Spleen (tissue), 11 donors: ENCODE results near the gene ST6GALNAC1. TPM values are rescaled to one million over a fixed set of nuclear protein-coding genes. Genes with fewer than 3 reads are reported as not detected.

ENCODE experiments used
- DNase-seq: peaks from one replicate; pipeline ENCODE4 v3.0.0-alpha.2; 2020
- H3K27ac ChIP-seq, 8 donors: fragments of 200-600 bp; sonication (generic) in 7 of 8; 1 replicate in 4 of 8; 2 replicates in 4 of 8; pipeline versions ENCODE4 v1.5.0 to v1.8.0; 2016 to 2021; ENCODE audit warnings: inconsistent platforms in 4 of 8, mild to moderate bottlenecking in 4 of 8, moderate library complexity in 1 of 8
- H3K27me3 ChIP-seq, 7 donors: fragments of 200-600 bp; sonication (generic) in 6 of 7; replicated peaks in 1 of 7; 1 replicate in 4 of 7; 2 replicates in 3 of 7; pipeline versions ENCODE4 v1.5.0 to v1.8.0; 2016 to 2021; ENCODE audit warnings: inconsistent platforms in 3 of 7, mild to moderate bottlenecking in 1 of 7
- H3K36me3 ChIP-seq, 6 donors: fragments of 200-600 bp; sonication (generic) in 5 of 6; 1 replicate in 4 of 6; 2 replicates in 2 of 6; pipeline versions ENCODE4 v1.5.0 to v1.8.0; 2016 to 2021; ENCODE audit warnings: inconsistent platforms in 2 of 6
- H3K4me1 ChIP-seq, 6 donors: fragments of 200-600 bp; sonication (generic) in 5 of 6; 1 replicate in 3 of 6; 2 replicates in 3 of 6; pipeline versions ENCODE4 v1.5.0 to v1.8.0; 2016 to 2021; ENCODE audit warnings: inconsistent platforms in 3 of 6
- H3K4me3 ChIP-seq, 8 donors: fragments of 200-600 bp; sonication (generic) in 7 of 8; 1 replicate in 4 of 8; 2 replicates in 4 of 8; pipeline versions ENCODE4 v1.5.0 to v1.8.0; 2016 to 2021; ENCODE audit warnings: inconsistent platforms in 4 of 8, mild to moderate bottlenecking in 4 of 8, moderate library complexity in 2 of 8
- H3K9me3 ChIP-seq, 8 donors: fragments of 200-600 bp; sonication (generic) in 7 of 8; 1 replicate in 4 of 8; 2 replicates in 4 of 8; pipeline versions ENCODE4 v1.5.0 to v1.8.0; 2016 to 2021; ENCODE audit warnings: inconsistent platforms in 4 of 8
- CTCF ChIP-seq, 11 experiments: fragments of 200-600 bp in 7 of 11; fragments of 450-650 bp in 4 of 11; sonication (generic) in 4 of 11; IDR thresholded peaks in 8 of 11; conservative IDR thresholded peaks in 3 of 11; 1 replicate in 7 of 11; 2 replicates in 4 of 11; pipeline versions ENCODE4 v1.4.0 to v1.8.0; 2016 to 2021; ENCODE audit warnings: antibody characterized with exemption in 11 of 11, inconsistent platforms in 4 of 11, mild to moderate bottlenecking in 1 of 11
- POLR2A ChIP-seq, 3 donors: fragments of 450-650 bp; IDR thresholded peaks; one replicate each; pipeline ENCODE4 v1.5.1; 2017; ENCODE audit warnings: antibody characterized with exemption in 3 of 3, mild to moderate bottlenecking in 1 of 3
- POLR2AphosphoS5 ChIP-seq, 3 donors: sonication (generic); formaldehyde crosslinking; IDR thresholded peaks; one replicate each; pipeline ENCODE4 v1.5.1; 2017; ENCODE audit warnings: antibody characterized with exemption in 3 of 3
- WGBS, 5 donors: extraction: QIAGEN DNeasy Blood & Tissue Kit in 3 of 5; methylation state at CpG; one replicate each; pipeline versions ENCODE4 v1.1.5 to v1.1.7; 2013 to 2018; 5-methylcytosine and 5-hydroxymethylcytosine counted together
- intact Hi-C: fragments of 100-400 bp; cut with DNase I; formaldehyde crosslinking; loops from one replicate; pipeline ENCODE4 v1.15.0; 2023; ENCODE audit warnings: low total_unique reads
- polyA plus RNA-seq, 3 donors: library from polyadenylated mRNA; stranded (reverse); fragments of 200-250 nt; gene quantifications; one replicate each; pipeline ENCODE4 v1.2.1, GENCODE V29; 2013
- small RNA-seq, 4 donors: library from RNA; depleted of rRNA; stranded (forward); fragments of <200 nt; gene quantifications; one replicate each; pipeline ENCODE3, GENCODE V24; 2016
- total RNA-seq, 7 donors: library from RNA; depleted of rRNA in 3 of 7; stranded (reverse); fragments of >200 nt in 3 of 7; fragmentation: NEBNext Ultra II Directional in 4 of 7; extraction: Animal tissue kit (Norgen Biotek cat#: 25700) in 4 of 7; gene quantifications; one replicate each; pipeline versions ENCODE4 v1.1.0 to v1.2.1, GENCODE V29; 2016 to 2021
- donor health status: healthy with polysubstance abuse.
- donor health status: DM: no; HTN: no; CAD: no; lungs with moderate emphysema.
- donor health status: DM: no; HTN: no; CAD: no.
- donor health status: Bipolar disorder and iron deficiency.
- donor health status: healthy.
- donor health status: DM: no; HTN: no; CAD: no.
- donor health status: DM: yes; HTN: yes; CAD: no.

The ST6GALNAC1 gene
- total and polyA plus RNA-seq, 10 donors = 2.3 to 25.3 (median 12.9) TPM

DNA sequence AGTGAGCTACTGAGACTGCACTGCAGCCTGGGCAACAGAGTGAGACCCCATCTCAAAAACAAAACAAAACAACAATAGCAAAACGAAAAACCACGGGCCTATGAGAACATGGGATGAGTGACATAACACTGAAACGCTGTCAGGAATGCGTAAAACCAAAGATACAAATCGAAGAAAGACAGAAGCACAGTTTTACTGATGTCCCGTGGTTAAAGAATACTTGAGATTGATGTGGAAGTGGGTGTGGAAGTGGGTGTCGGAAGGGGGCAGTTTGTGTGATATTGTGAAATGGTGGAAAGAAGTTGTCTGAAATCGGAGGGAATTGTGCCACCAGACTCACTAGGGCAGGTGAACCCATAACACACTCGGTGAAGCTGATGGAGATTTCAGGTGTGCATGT lies 67.4 kb downstream of the ST6GALNAC1 start:
- Histone ChIP-seq H3K27me3 (no peaks in the 10 kb centered on the region), H3K36me3 (peaks cover 0 to 7% (median 0%) of the 10 kb centered on the region in 6 donors), H3K4me1 (no peaks in the 10 kb centered on the region), H3K27ac (no peak overlapping the region), H3K4me3 (no peak overlapping the region), H3K9me3 (no peaks in the 10 kb centered on the region)
- TF ChIP-seq POLR2A (IDR thresholded peaks at IDR 0.05) = no peak
- TF ChIP-seq CTCF (IDR thresholded peaks at IDR 0.05 in 8 of 11, conservative IDR thresholded peaks at IDR 0.05 in 3 of 11) = no peak
- no peak for TF ChIP-seq POLR2AphosphoS5 (IDR thresholded peaks at IDR 0.05)
- DNase-seq = no peak
- intact Hi-C loops = no loop called here
- WGBS, 5 donors = 71 to 90% (median 85%) methylated on average over 9 of the region's 9 CpGs

- Histone ChIP-seq H3K27me3 (no peaks in the 10 kb centered on the region), H3K4me3 (no peak overlapping the region), H3K9me3 (no peaks in the 10 kb centered on the region), H3K36me3 (peaks cover 0 to 7% (median 0%) of the 10 kb centered on the region in 6 donors), H3K27ac (no peak overlapping the region), H3K4me1 (peaks cover 0 to under 1% (median 0%) of the 10 kb centered on the region in 6 donors)
- no peak for DNase-seq
- TF ChIP-seq POLR2A (IDR thresholded peaks at IDR 0.05) (no peak), CTCF (IDR thresholded peaks at IDR 0.05 in 8 of 11, conservative IDR thresholded peaks at IDR 0.05 in 3 of 11) (no peak), POLR2AphosphoS5 (IDR thresholded peaks at IDR 0.05) (no peak)
- intact Hi-C loops = no loop called here
- WGBS, 5 donors = 62 to 70% (median 64%) methylated on average over 5 of the region's 5 CpGs
Measured at GRCh38 chr17:76575570-76575969, 68.0 kb downstream of the ST6GALNAC1 start.

Small RNAs within 50 kb of the gene (small RNA-seq; reads per million reads assigned to genes)
- gene AC015802.2 = 0 reads per million in 4 donors
- 0 reads per million in 4 donors for gene RNU6-227P

Other genes with a start within 250 kb of the ST6GALNAC1 start
- 10 to 100 TPM; 24.1 to 55.9 (median 32.5) TPM for gene UBE2O, start 190.6 kb downstream of the ST6GALNAC1 start, total RNA-seq
- 10 to 100 TPM in 1 of 3 donors, 1 to 10 TPM in 2; 7.2 to 14.3 (median 8.5) TPM for gene UBE2O, start 190.6 kb downstream of the ST6GALNAC1 start, polyA plus RNA-seq
- gene AANAT, start 176.2 kb downstream of the ST6GALNAC1 start, total RNA-seq = not detected
- gene AANAT, start 176.2 kb downstream of the ST6GALNAC1 start, polyA plus RNA-seq = under 1 TPM in 2 of 3 donors, not detected in 1; 0.19 to 0.22 TPM
- 100 to 1,000 TPM in 4 of 7 donors, 10 to 100 TPM in 3; 95.1 to 147 (median 114) TPM for gene RHBDF2, start 142.3 kb downstream of the ST6GALNAC1 start, total RNA-seq
- 10 to 100 TPM; 31.4 to 72.7 (median 53.3) TPM for gene RHBDF2, start 142.3 kb downstream of the ST6GALNAC1 start, polyA plus RNA-seq
- 10 to 100 TPM in 3 of 7 donors, 1 to 10 TPM in 4; 5.0 to 21.0 (median 9.9) TPM for gene CYGB, start 106.0 kb downstream of the ST6GALNAC1 start, total RNA-seq
- 1 to 10 TPM; 3.5 to 5.8 (median 5.5) TPM for gene CYGB, start 106.0 kb downstream of the ST6GALNAC1 start, polyA plus RNA-seq
- gene PRCD, start 103.7 kb downstream of the ST6GALNAC1 start, total RNA-seq = 10 to 100 TPM in 2 of 7 donors, 1 to 10 TPM in 5; 3.5 to 18.8 (median 9.2) TPM
- gene PRCD, start 103.7 kb downstream of the ST6GALNAC1 start, polyA plus RNA-seq = 10 to 100 TPM; 28.9 to 54.1 (median 29.6) TPM
- gene ST6GALNAC2, start 57.9 kb downstream of the ST6GALNAC1 start, total RNA-seq = 10 to 100 TPM in 3 of 7 donors, 1 to 10 TPM in 4; 8.1 to 15.7 (median 9.8) TPM
- gene ST6GALNAC2, start 57.9 kb downstream of the ST6GALNAC1 start, polyA plus RNA-seq = 1 to 10 TPM; 1.1 to 4.8 (median 1.3) TPM
- 100 to 1,000 TPM in 6 of 7 donors, 10 to 100 TPM in 1; 89.4 to 172 (median 121) TPM for gene MXRA7, start 67.2 kb upstream of the ST6GALNAC1 start, total RNA-seq
- 10 to 100 TPM; 37.8 to 66.2 (median 48.7) TPM for gene MXRA7, start 67.2 kb upstream of the ST6GALNAC1 start, polyA plus RNA-seq
- gene JMJD6, start 82.8 kb upstream of the ST6GALNAC1 start, total RNA-seq = 10 to 100 TPM; 21.2 to 54.3 (median 38.6) TPM
- gene JMJD6, start 82.8 kb upstream of the ST6GALNAC1 start, polyA plus RNA-seq = 10 to 100 TPM; 21.4 to 37.3 (median 32.7) TPM
- gene METTL23, start 83.1 kb upstream of the ST6GALNAC1 start, total RNA-seq = 10 to 100 TPM; 35.8 to 53.4 (median 49.1) TPM
- gene METTL23, start 83.1 kb upstream of the ST6GALNAC1 start, polyA plus RNA-seq = 10 to 100 TPM; 54.7 to 72.7 (median 57.0) TPM
- 100 to 1,000 TPM; 181 to 239 (median 202) TPM for gene SRSF2, start 93.6 kb upstream of the ST6GALNAC1 start, total RNA-seq
- 100 to 1,000 TPM; 159 to 189 (median 161) TPM for gene SRSF2, start 93.6 kb upstream of the ST6GALNAC1 start, polyA plus RNA-seq
- gene MFSD11, start 94.4 kb upstream of the ST6GALNAC1 start, total RNA-seq = 10 to 100 TPM; 22.8 to 45.4 (median 35.3) TPM
- 10 to 100 TPM in 1 of 3 donors, 1 to 10 TPM in 2; 6.9 to 11.3 (median 7.8) TPM for gene MFSD11, start 94.4 kb upstream of the ST6GALNAC1 start, polyA plus RNA-seq
- gene MGAT5B, start 224.6 kb upstream of the ST6GALNAC1 start, total RNA-seq = 1 to 10 TPM in 4 of 7 donors, under 1 TPM in 3; 0.26 to 2.0 (median 1.1) TPM
- under 1 TPM; 0.02 to 0.58 (median 0.52) TPM for gene MGAT5B, start 224.6 kb upstream of the ST6GALNAC1 start, polyA plus RNA-seq